GM23338 (cell line): ENCODE measurements around the gene ITCH. TPM values are rescaled to one million over a fixed set of nuclear protein-coding genes. Genes with fewer than 3 reads are reported as not detected.
A peak's percentile ranks its signal among the peaks of the same experiment; 100 is the strongest.
"Not testable (repeated sequence)": the region's sequence is repeated elsewhere in the genome, so short reads cannot be mapped to it uniquely, and the experiment has no call there.

ENCODE experiments used
- ATAC-seq: fragments of 200-7000 bp; cut with Tn5 transposase; 3 replicates; pipeline ENCODE4 v1.9.1; 2020
- DNase-seq: peaks from one replicate; pipeline ENCODE4 v3.0.0-alpha.2; 2015; ENCODE audit warnings: low spot score
- H2AFZ ChIP-seq: fragments of 200-600 bp; sonication (generic); 2 replicates; pipeline ENCODE4 v1.8.0; 2016; ENCODE audit warnings: antibody characterized with exemption, mild to moderate bottlenecking, moderate library complexity
- H3F3A ChIP-seq: fragments of 200-600 bp; sonication (generic); replicated peaks from 2 replicates; pipeline ENCODE4 v1.8.0; 2017; ENCODE audit warnings: antibody characterized with exemption, mixed run types, low read depth
- H3K27ac ChIP-seq: fragments of 200-600 bp; sonication (generic); 2 replicates; pipeline ENCODE4 v1.6.1; 2016; ENCODE audit warnings: low read depth
- H3K27me3 ChIP-seq: fragments of 200-600 bp; sonication (generic); 2 replicates; pipeline ENCODE4 v1.8.0; 2016; ENCODE audit warnings: mild to moderate bottlenecking, mixed run types, moderate library complexity; ENCODE audit not compliant: insufficient read depth
- H3K36me3 ChIP-seq: fragments of 200-600 bp; sonication (generic); 2 replicates; pipeline ENCODE4 v1.8.0; 2016; ENCODE audit warnings: mild to moderate bottlenecking; ENCODE audit not compliant: insufficient read depth
- H3K4me1 ChIP-seq: fragments of 200-600 bp; sonication (generic); 2 replicates; pipeline ENCODE4 v1.8.0; 2016; ENCODE audit warnings: mild to moderate bottlenecking, moderate library complexity; ENCODE audit not compliant: insufficient read depth
- H3K4me2 ChIP-seq: fragments of 200-600 bp; sonication (generic); 2 replicates; pipeline ENCODE4 v1.7.1; 2017; ENCODE audit warnings: mixed run types
- H3K4me3 ChIP-seq: fragments of 200-600 bp; sonication (generic); 2 replicates; pipeline ENCODE4 v1.6.1; 2016; ENCODE audit warnings: mixed run types
- H3K79me2 ChIP-seq: fragments of 200-600 bp; sonication (generic); replicated peaks from 2 replicates; pipeline ENCODE4 v1.8.0; 2017; ENCODE audit warnings: mild to moderate bottlenecking; ENCODE audit not compliant: insufficient read depth
- H3K9me2 ChIP-seq: fragments of 200-600 bp; sonication (generic); 2 replicates; pipeline ENCODE4 v1.8.0; 2017; ENCODE audit not compliant: insufficient read depth
- H4K20me1 ChIP-seq: fragments of 200-600 bp; sonication (generic); replicated peaks from 2 replicates; pipeline ENCODE4 v1.8.0; 2017; ENCODE audit warnings: mild to moderate bottlenecking; ENCODE audit not compliant: insufficient read depth
- H3K27ac Mint-ChIP-seq: 2 replicates; pipeline ENCODE4 v1.8.0; 2020; ENCODE audit warnings: inconsistent platforms, mild to moderate bottlenecking, moderate library complexity, mixed read lengths
- H3K27me3 Mint-ChIP-seq: 3 replicates; pipeline ENCODE4 v1.8.0; 2022; ENCODE audit warnings: low read depth, mild to moderate bottlenecking, moderate library complexity, mixed read lengths, inconsistent platforms; ENCODE audit not compliant: insufficient read depth, poor library complexity
- H3K36me3 Mint-ChIP-seq: 3 replicates; pipeline ENCODE4 v1.8.0; 2021; ENCODE audit warnings: low read depth, mild to moderate bottlenecking, inconsistent platforms, moderate library complexity, mixed read lengths
- H3K4me1 Mint-ChIP-seq: 3 replicates; pipeline ENCODE4 v1.8.0; 2020; ENCODE audit warnings: mild to moderate bottlenecking, inconsistent platforms, mixed read lengths
- H3K4me3 Mint-ChIP-seq: 3 replicates; pipeline ENCODE4 v1.8.0; 2021; ENCODE audit warnings: moderate library complexity, mild to moderate bottlenecking, inconsistent platforms, mixed read lengths
- H3K9me3 Mint-ChIP-seq: 3 replicates; pipeline ENCODE4 v1.8.0; 2020; ENCODE audit warnings: moderate library complexity, mild to moderate bottlenecking, inconsistent platforms, mixed read lengths
- CTCF ChIP-seq, 2 experiments: fragments of 200-600 bp in 1 of 2; sonication (generic) in 1 of 2; conservative IDR thresholded peaks; 2 replicates each; pipeline versions ENCODE4 v1.5.1 to v1.6.1; 2016 to 2017; ENCODE audit warnings: antibody characterized with exemption in 2 of 2, low read depth in 2 of 2, mild to moderate bottlenecking in 2 of 2, moderate library complexity in 1 of 2
- ZNF462 ChIP-seq: fragments of 250-450 bp; sonication (Bioruptor Pico); IDR thresholded peaks from 2 replicates; pipeline ENCODE4 v1.5.0; 2020; ENCODE audit warnings: mild to moderate bottlenecking, moderate library complexity
- polyA plus RNA-seq: library from polyadenylated mRNA; unstranded; fragments of >200 nt; fragmentation: Nextera tagmentation; extraction: Ambion mirVana; gene quantifications from 2 replicates; pipeline ENCODE4 v1.2.1, GENCODE V29; 2016
- total RNA-seq: library from RNA; depleted of rRNA; stranded (reverse); fragments of >200 nt; shearing (Covaris generic); gene quantifications from 2 replicates; pipeline ENCODE4 v1.2.3, GENCODE V29; 2014

The ITCH gene
- total and polyA plus RNA-seq, 2 experiments from 2014 or later, result 16.4 to 31.6 TPM

GRCh38 chr20:34519841-34520240, 156.8 kb downstream of the ITCH start:
- Histone ChIP-seq H4K20me1 (peaks cover 47% of the 10 kb centered on the region), H3K79me2 (peaks cover 76% of the 10 kb centered on the region)
- not testable (repeated sequence) for H3K36me3 ChIP-seq, ATAC-seq, H2AFZ ChIP-seq, H3K9me3 Mint-ChIP-seq, H3K27me3 ChIP-seq, H3K27ac ChIP-seq, H3K4me1 ChIP-seq, H3K4me3 Mint-ChIP-seq, H3K36me3 Mint-ChIP-seq, H3K27ac Mint-ChIP-seq, H3K9me2 ChIP-seq, H3F3A ChIP-seq, H3K4me2 ChIP-seq, H3K4me3 ChIP-seq, DNase-seq
- Mint-ChIP-seq H3K27me3 (peaks cover 14% of the 10 kb centered on the region), H3K4me1 (peaks cover 16% of the 10 kb centered on the region)

GRCh38 chr20:34522969-34523871, 160.1 kb downstream of the ITCH start:
- H3K4me2 ChIP-seq, result peak overlapping the region; percentile 53
- H3K27ac Mint-ChIP-seq, result peak overlapping the region; percentile 82
- no peaks in the 10 kb centered on the region; the same call in 1 of the 2 replicates for H3K4me1 ChIP-seq
- H3K4me3 ChIP-seq, result 0 out of 2 replicates have a peak overlapping the region, but pooled peaks have one; percentile 27
- no peak overlapping the region for H3K4me3 Mint-ChIP-seq
- DNase-seq (peak; percentile 89), ATAC-seq (peak; percentile 99)
- peak overlapping the region; percentile 64 for H3K27ac ChIP-seq
- peaks cover 8% of the 10 kb centered on the region for H3K4me1 Mint-ChIP-seq
- no peaks in the 10 kb centered on the region for H3K27me3 ChIP-seq
- H3K36me3 ChIP-seq, result peaks cover 5% of the 10 kb centered on the region
- H2AFZ ChIP-seq, result no peak overlapping the region
- peaks cover 21% of the 10 kb centered on the region for H3K36me3 Mint-ChIP-seq
- TF ChIP-seq ZNF462 (CRISPR knock-in tag), result no peak
- TF ChIP-seq CTCF (conservative IDR thresholded peaks at IDR 0.05; ENCODE audit: low read depth in 2 of 2), result peak; percentile 65 to 92
- peaks cover 64% of the 10 kb centered on the region for H4K20me1 ChIP-seq
- H3F3A ChIP-seq, result no peaks in the 10 kb centered on the region; the same call in 1 of the 2 replicates
- peaks cover 73% of the 10 kb centered on the region for H3K79me2 ChIP-seq
- no peaks in the 10 kb centered on the region for H3K9me3 Mint-ChIP-seq
- H3K9me2 ChIP-seq, result no peaks in the 10 kb centered on the region
- peaks cover 4% of the 10 kb centered on the region for H3K27me3 Mint-ChIP-seq
